Islet of Langerhans (tissue), 1 donor: ENCODE measurements around the gene GPR32.
"Not testable (repeated sequence)": the region's sequence is repeated elsewhere in the genome, so short reads cannot be mapped to it uniquely, and the experiment has no call there.

Experiments
- FAIRE-seq: peaks from one replicate; lab custom pipeline; 2011; peaks lifted over from hg19 to GRCh38; lab: Jason Lieb, UNC

GPR32 gene

DNA sequence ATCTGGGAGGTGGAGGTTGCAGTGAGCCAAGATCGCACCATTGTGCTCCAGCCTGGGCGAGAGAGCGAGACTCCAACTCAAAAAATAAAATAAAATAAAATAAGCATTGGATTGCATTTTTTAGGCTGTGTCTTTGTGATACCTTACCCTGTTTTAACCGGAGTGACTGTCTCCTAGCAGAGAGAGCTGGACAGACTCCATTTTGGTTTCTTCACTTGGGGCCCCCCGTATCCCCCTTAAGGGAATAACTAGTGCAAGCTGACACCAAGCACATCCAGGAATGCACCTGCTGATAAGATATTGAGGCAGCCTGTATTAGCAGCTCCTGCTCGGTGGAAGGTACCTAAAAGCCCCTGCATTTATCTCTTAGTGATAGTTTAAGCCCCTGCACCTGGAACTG lies 20.8 kb upstream of the GPR32 start:
- no peak for FAIRE-seq

DNA sequence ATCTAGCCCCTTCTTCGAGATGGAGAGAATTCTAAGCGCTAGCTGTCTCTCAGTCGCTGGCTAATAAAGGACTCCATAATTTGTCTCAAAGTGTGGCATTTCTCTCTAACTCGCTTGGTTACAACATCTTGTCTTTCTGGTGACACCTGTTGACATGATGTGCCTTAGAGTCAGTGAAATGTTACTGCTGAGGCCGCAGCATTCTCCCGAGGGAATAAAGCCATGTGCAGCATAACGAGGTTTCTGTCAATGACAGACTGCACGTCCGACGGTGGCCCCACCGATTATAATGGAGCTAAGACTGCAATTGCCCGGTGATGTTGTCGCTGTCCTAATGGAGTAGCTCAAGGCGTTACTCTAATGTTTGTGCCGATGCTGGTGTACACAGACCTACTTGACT lies 20.3 kb upstream of the GPR32 start:
- FAIRE-seq, result no peak

DNA sequence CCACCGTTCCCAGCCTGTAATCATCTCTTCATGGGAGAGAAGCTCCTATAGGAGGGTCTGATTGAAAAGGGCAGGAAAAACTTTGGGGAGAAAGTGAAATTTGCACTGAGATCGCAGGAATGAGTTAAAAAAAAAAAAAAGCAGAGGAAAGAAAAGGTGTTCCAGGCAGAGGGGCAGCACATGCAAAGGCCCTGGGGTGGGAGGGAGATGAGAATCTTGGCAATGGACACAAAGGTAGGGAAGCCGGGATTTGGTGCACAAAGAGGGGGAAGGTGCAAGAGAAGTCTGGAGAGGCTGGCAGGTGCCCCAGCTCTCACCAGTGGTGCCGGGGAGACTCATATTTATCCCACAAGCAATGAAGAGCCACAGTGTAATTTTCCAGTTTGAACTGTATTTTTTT lies 16.4 kb upstream of the GPR32 start:
- FAIRE-seq, result no peak

DNA sequence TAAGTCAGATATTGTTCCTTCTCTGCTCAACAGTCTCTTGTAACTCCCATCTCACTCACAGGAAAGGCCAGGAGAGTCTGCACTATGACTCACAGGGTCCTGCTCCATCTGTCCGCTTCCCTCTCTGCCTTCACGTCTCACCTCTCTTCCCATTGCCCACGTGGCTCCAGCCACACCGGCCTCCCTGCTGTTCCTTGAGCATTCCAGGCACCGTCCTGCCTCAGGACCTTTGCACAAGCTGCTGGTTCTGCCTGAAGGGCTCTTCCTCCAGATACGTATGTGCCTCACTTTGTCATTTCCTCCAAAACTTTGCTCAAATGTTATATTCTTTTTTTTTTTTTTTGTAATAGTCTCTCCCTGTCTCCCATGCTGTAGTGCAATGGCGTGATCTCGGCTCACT lies 14.0 kb upstream of the GPR32 start:
- not testable (repeated sequence) for FAIRE-seq

DNA sequence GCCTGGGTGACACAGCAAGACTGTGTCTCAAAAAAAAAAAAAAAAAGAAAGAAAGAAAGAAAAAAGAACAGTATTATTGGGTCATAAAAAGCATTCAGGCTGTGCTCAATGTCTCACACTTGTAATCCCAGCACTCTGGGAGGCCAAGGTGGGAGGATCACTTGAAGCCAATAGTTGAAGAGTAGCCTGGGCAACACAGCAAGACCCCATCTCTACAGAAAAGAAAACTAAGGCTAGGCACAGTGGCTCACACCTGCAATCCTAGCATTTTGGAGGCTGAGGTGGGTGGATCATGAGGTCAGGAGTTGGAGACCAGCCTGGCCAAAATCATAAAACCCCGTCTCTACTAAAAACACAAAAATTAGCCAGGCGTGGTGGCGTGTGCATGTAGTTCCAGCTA lies 12.6 kb upstream of the GPR32 start:
- not testable (repeated sequence) for FAIRE-seq

DNA sequence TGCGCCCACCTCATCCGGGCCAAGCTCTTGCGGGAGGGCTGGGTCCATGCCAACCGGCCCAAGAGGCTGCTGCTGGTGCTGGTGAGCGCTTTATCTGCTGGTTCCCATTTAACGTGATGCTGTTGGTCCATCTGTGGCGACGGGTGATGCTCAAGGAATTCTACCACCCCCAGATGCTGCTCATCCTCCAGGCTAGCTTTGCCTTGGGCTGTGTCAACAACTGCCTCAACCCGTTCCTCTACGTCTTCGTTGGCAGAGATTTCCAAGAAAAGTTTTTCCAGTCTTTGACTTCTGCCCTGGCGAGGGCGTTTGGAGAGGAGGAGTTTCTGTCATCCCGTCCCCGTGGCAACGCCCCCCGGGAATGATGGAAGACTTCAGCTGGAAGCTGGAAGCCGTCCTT lies 11.2 kb upstream of the GPR32 start:
- FAIRE-seq, result not testable (repeated sequence)

DNA sequence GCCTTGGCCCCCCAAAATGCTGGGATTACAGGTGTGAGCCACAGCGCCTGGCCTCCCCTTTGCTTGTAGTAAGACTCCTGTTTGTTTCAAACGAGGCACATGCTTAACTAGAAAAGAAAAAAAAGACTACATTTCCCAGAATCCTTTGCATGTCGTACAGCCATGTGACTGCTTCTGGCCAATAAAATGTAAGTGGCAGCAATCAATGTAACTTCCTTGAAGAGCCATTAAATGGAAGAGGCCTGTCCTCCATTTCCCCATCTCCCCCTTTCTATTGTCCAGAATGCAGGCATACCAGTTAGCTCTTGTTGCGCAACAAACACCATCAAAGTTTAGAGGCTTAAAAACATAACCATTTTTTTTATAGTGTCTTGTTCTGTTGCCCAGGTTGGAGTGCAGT lies 10.4 kb upstream of the GPR32 start:
- FAIRE-seq, result no peak

DNA sequence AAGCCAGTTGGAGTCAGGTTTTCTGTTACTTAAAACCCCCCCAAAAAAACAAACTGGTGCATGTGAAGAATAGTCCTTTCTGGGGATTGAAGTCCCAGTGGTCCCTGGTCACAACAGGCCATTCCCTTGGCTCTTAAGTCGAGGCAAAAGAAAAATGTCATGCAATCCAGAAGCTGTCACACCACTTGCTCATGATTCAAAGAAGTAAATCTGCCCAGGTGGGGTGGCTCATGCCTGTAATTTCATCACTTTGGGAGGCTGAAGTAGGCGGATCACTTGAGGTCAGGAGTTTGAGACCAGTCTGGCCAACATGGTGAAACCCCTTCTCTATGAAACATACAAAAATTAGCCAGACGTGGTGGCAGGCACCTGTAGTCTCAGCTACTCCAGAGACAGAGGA lies 8.8 kb upstream of the GPR32 start:
- FAIRE-seq, result not testable (repeated sequence)

DNA sequence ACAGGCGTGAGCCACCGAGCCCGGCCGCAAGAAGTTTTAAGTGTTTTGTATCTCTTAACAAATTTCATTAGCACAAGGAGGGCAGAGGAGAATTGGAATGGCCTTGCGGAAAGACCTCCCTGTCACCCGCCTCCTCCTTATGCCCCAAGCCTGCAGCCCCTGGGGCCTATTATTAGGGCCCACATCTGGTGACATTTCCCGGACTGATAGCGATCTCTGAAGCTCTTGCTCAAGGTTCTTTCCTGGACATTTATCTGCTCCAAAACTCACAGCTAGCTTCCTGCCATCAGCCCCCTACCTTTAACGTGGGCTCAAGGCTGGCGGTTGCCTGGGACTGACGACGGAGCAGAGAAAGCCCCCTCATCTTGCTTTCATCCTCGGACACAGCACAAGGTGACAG lies 6.7 kb upstream of the GPR32 start:
- not testable (repeated sequence) for FAIRE-seq

DNA sequence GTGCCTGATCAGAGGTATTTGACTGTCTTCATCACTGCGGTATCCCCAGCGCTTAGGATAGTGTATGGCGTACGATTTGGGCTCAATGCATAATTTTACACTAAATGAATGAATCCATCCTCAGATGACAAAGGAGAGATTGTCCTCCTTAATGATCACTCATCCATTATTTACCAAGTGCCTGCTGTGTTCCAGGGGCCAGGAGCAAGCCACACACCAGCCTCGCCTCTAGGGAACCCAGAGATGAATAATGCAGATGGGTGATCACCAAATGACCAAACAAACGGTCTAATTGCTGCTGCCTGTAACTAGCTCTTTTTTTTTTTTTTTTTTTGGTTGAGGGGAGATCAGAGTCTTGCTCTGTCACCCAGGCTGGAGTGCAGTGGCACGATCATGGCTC lies 5.9 kb upstream of the GPR32 start:
- FAIRE-seq, result no peak

DNA sequence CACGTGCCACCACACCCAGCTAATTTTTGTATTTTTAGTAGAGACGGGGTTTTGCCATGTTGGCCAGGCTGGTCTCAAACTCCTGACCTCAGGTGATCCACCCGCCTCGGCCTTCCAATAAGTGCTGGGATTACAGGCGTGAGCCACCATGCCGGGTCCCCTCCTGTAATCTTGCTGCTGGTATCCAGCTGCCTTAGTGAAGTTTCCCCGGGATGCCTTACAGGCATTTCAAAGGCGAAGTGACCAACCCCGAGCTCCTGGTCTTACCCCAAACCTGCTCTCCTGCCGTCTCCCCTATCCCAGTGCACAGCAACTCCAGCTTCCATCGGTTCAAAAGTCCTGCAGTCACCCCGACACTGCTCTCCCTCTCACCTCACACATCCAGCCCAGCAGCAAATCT lies 3.5 kb upstream of the GPR32 start:
- FAIRE-seq, result not testable (repeated sequence)

DNA sequence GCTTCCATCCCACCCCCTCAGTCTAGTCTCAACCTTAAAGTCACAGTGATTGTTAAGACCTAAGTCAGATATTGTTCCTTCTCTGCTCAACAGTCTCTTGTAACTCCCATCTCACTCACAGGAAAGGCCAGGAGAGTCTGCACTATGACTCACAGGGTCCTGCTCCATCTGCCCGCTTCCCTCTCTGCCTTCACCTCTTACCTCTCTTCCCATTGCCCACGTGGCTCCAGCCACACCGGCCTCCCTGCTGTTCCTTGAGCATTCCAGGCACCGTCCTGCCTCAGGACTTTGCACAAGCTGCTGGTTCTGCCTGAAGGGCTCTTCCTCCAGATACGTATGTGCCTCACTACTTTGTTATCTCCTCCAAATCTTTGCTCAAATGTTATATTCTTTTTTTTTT lies 3.0 kb upstream of the GPR32 start:
- not testable (repeated sequence) for FAIRE-seq

DNA sequence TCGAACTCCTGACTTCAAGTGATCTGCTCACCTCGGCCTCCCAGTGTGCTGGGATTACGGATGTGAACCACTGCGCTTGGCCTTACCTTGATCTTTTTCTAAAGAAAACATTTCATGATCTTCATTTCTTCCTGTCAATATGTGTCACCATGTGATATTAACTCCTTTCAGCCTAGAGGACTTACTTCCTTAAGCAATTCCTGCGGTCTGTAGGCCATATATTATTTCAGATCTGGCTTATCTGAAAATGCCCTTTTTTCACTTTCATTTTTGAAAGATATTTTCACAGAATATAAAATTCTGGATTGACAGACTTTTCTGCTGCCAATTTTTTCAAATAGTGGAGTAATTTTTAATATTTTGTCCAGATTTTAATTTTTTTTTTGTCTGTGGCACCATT lies 2.0 kb upstream of the GPR32 start:
- FAIRE-seq, result no peak

DNA sequence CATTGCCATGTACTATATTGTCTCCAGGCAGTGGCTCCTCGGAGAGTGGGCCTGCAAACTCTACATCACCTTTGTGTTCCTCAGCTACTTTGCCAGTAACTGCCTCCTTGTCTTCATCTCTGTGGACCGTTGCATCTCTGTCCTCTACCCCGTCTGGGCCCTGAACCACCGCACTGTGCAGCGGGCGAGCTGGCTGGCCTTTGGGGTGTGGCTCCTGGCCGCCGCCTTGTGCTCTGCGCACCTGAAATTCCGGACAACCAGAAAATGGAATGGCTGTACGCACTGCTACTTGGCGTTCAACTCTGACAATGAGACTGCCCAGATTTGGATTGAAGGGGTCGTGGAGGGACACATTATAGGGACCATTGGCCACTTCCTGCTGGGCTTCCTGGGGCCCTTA lies 624 bp downstream of the GPR32 start:
- FAIRE-seq, result no peak

DNA sequence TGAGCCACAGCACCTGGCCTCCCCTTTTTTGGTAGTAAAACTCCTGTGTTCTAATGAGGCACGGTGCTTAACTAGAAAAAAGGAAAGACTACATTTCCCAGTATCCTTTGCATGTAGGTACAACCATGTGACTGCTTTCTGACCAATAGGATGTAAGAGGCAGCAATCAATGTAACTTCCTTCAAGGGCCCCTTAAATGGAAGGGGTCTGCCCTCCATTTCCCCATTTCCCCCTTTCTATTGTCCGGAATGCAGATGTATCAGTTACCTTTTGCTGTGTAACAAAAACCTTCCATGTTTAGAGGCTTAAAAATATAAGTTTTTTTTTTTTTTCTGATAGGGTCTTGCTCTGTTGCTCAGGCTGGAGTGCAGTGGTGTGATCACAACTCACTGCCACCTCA lies 2.2 kb downstream of the GPR32 start:
- no peak for FAIRE-seq

DNA sequence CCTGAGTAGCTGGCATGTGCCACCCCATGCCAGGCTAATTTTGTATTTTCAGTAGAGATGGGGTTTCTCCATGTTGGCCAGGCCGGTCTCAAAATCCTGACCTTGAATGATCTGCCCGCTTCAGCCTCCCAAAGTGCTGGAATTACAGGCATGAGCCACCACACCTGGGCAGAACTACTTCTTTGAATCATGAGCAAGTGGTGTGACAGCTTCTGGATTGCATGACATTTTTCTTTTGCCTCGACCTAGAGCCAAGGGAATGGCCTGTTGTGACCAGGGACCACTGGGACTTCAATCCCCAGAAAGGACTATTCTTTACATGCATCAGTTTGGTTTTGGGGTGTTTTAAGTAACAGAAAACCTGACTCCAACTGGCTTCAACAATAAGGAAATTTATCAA lies 2.6 kb downstream of the GPR32 start:
- FAIRE-seq, result not testable (repeated sequence)

DNA sequence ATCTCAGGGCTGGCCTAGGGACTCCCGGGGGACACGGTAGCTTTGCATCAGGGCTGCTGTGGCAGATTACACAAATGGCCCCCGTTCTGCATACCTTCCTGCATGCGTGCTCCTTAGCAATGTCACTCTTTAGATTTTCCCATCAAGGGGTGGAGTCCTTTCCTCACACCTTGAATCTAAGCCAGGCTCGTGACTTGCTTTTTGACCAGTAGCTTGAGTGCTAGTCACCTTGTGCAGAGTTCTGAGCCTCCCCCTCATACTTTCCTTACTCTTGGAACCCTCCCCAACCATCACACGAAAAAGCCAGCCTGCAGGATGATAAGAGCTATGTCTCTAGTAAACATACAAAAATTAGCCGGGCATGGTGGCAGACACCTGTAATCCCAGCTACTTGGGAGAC lies 3.2 kb downstream of the GPR32 start:
- FAIRE-seq, result not testable (repeated sequence)

DNA sequence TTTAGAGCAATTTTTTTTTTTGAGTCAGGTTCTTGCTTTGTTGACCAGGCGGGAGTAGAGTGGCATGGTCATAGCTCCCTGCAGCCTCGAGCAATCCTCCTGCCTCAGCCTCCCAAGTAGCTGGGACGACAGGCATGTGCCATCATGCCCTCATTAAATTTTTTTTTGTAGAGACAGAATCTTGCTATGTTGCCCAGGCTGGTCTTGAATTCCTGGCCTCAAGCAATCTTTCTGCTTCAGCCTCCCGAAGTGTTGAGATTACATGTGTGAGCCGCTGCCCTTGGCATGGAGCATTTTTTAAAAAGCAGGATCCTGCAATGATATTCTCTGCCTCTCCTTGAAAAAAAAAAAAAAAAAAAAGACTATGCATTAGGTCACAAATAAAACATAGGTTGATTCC lies 5.9 kb downstream of the GPR32 start:
- no peak for FAIRE-seq

DNA sequence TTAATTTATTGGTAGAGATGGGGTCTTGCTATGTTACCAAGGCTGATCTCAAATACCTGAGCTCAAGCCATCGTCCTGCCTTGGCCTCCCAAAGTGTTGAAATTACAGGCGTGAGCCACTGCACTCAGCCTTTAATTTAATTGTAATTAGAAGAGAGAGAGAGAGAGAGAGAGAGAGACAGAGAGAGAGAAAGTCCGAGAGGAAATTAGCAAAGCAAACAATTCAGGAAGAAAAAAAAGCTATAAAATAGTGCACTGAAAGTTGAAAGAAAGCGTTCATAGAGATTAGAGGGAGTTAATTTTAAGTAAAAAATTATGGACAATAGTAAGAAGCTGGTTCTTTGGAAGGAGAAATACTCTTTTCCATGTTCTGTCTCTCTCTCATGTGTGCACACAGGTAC lies 7.0 kb downstream of the GPR32 start:
- FAIRE-seq, result no peak

DNA sequence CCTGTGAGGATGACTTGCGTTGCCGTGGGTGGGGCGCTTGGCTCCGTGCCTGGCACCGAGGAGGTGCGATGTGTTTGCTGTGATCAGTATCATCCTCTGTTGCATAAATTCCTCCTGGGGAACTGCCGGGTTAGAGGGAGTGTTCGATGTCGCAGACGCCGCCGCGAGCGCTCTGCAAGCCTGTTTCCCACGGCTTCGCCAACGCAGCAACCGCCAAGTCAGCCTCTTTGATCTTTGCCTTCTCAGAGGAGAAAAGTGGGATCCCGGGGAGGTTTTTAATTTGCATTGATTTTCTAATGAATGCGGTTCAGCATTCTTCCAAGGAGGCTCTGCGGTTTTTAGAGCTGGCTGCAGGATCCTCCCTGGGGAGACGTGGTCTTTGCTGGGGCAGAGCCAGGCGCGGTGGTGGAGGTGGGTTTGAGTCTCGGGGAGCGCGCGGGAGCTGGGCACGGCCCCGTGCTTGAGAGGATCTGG lies 7.6 kb downstream of the GPR32 start:
- FAIRE-seq, result no peak

DNA sequence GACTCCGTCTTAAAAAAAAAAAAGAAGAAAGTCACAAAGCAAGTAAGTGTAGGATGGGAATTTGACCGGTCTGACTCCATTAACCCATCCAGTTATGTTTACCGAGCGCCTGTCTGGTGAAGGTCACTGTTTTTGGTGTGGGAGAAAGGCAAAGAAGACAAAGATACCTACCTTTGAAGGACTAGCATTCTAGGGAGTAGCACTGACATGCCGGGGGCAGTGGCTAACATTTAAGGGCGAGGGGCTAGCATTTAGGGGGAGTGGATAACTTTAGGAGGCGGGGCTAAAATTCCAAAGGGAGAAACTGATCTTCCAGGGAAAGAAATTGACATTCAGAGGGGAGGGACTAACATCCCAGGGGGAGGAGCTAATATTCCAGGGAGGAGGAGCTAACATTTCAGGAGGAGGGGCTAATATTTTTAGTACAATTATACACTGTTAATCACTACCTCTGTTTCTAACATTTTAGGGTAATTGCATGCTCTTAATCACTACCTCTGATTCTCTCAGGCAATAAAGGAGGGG lies 8.7 kb downstream of the GPR32 start:
- no peak for FAIRE-seq

DNA sequence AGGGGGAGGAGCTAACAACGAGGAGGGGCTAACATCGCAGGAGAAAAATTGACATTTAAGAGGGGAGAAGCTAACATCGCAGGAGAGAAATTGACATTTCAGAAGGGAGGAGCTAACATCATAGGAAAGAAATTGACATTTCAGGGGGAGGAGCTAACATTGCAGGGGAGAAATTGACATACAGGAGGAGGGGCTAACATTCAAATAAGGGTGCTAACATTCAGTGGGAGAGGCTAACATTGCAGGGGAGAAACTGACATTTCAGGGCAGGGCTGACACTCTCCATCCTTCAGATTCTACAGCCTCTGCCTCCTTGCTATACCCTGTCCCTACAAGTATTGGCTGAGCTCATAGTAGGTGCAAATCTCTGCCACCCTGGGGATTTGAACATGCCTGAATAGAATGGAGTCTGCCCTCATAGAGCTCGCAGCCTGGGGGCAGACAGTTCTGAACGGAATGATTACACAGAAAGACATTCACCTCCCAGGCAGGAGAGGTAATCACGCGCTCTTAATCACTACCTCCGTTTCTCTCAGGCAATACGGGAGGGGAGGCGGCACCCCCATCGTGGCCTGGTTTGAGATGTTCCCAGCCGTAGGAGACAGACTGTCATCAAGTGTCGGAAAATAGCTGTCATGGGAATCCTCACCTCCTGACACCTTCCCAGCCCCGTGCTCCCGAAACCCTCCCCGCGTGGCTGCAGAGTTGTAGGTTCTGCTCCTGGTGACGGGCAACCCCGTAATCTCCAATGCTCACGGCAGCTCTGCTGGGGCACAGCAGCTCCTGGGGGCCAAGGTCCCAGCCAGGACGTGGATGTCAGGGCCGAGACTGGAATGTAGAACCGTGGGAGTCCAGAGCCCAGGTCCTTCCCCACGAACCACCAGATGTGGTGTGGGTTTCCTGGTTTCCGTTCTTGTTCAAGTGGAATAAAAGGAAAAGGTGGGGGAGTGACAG lies 9.5 kb downstream of the GPR32 start:
- FAIRE-seq, result no peak

DNA sequence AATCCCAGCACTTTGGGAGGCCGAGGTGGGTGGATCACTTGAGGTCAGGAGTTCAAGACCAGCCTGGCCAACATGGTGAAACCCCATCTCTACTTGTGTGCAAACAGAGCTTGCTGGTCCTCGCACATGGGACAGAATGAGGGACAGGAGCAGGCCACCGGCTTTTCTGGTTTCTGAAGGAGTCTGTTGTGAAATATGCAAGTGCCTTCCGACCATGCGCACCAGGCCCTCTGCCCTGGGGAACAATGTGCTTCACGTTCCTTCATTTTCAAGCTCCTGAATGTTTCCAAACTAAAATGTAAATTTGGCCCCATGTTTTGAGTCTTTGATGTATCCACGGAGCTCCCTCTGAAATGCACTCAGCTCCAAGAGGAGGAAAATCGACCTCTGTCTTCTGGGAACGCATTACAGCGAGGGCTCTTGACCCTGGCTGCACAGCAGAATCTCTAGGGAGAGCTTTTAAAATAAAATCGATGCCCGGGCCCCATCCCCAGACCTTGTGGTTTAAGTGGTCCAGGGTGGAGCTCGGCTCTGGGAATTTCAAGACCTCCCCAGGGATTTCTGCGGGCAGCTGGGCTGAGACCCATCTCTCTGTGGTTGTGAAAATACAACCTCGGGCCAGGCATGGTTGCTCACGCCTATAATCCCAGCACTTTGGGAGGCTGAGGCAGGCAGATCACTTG lies 10.6 kb downstream of the GPR32 start:
- no peak for FAIRE-seq

DNA sequence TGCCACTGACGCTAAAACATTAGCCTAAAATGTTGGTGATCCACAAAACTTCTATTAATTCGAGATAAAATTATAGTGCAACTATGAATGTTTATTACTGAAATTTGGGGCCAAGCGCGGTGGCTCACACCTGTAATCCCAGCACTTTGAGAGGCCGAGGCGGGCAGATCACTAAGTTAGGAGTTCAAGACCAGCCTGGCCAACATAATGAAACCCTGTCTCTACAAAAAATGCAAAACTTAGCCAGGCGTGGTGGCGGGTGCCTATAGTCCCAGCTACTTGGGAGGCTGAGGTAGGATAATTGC lies 13.5 kb downstream of the GPR32 start:
- FAIRE-seq, result not testable (repeated sequence)
